HG03025 (cell line): ENCODE measurements around the gene LRRC70.
A peak's percentile ranks its signal among the peaks of the same experiment; 100 is the strongest.
"Not testable (repeated sequence)": the region's sequence is repeated elsewhere in the genome, so short reads cannot be mapped to it uniquely, and the experiment has no call there.

Experiments
- ATAC-seq: cut with Tn5 transposase; IDR thresholded peaks from one replicate; pipeline ENCODE4 v1.9.1; 2021; ENCODE audit warnings: mild to moderate bottlenecking, moderate library complexity; ENCODE audit not compliant: unreplicated experiment, low FRiP score

Gene LRRC70

GRCh38 chr5:62578540-62578939, at the start of gene LRRC70:
Gene LRRC70 (plus strand): TSS chr5:62578819. CDS start chr5:62579439, 620 bp downstream.
- peak; percentile 81 for ATAC-seq

GRCh38 chr5:62533597-62533996, 45.0 kb upstream of the LRRC70 start:
- ATAC-seq, result no peak

GRCh38 chr5:62534461-62535236, 44.0 kb upstream of the LRRC70 start:
- ATAC-seq, result no peak

- no peak for ATAC-seq
Measured at GRCh38 chr5:62536232-62536631, 42.4 kb upstream of the LRRC70 start.

- no peak for ATAC-seq
Measured at GRCh38 chr5:62536783-62537182, 41.8 kb upstream of the LRRC70 start.

GRCh38 chr5:62538017-62538942, 40.3 kb upstream of the LRRC70 start:
- ATAC-seq, result no peak

- ATAC-seq, result no peak
Measured at GRCh38 chr5:62542720-62543119, 35.9 kb upstream of the LRRC70 start.

GRCh38 chr5:62547945-62548630, 30.5 kb upstream of the LRRC70 start:
- no peak for ATAC-seq

- no peak for ATAC-seq
Measured at GRCh38 chr5:62550103-62550502, 28.5 kb upstream of the LRRC70 start.

- ATAC-seq, result no peak
Measured at GRCh38 chr5:62555930-62556329, 22.7 kb upstream of the LRRC70 start.

GRCh38 chr5:62558941-62559340, 19.7 kb upstream of the LRRC70 start:
- no peak for ATAC-seq

- no peak for ATAC-seq
Measured at GRCh38 chr5:62560786-62561185, 17.8 kb upstream of the LRRC70 start.

GRCh38 chr5:62561896-62562295, 16.7 kb upstream of the LRRC70 start:
- ATAC-seq, result no peak

GRCh38 chr5:62562867-62563266, 15.8 kb upstream of the LRRC70 start:
- ATAC-seq, result no peak

GRCh38 chr5:62564101-62564500, 14.5 kb upstream of the LRRC70 start:
- no peak for ATAC-seq

GRCh38 chr5:62565740-62566139, 12.9 kb upstream of the LRRC70 start:
- ATAC-seq, result not testable (repeated sequence)

- no peak for ATAC-seq
Measured at GRCh38 chr5:62568143-62568542, 10.5 kb upstream of the LRRC70 start.

- ATAC-seq, result no peak
Measured at GRCh38 chr5:62568800-62569432, 9.7 kb upstream of the LRRC70 start.

GRCh38 chr5:62569470-62569869, 9.1 kb upstream of the LRRC70 start:
- ATAC-seq, result no peak

GRCh38 chr5:62572918-62573514, 5.6 kb upstream of the LRRC70 start:
- no peak for ATAC-seq
